ENCODE data around the gene MSI2. TPM values are rescaled to one million over a fixed set of nuclear protein-coding genes. Genes with fewer than 3 reads are reported as not detected.

MSI2 gene
- total RNA-seq, 1 donor from 2014 or later = 31.0 TPM

DNA sequence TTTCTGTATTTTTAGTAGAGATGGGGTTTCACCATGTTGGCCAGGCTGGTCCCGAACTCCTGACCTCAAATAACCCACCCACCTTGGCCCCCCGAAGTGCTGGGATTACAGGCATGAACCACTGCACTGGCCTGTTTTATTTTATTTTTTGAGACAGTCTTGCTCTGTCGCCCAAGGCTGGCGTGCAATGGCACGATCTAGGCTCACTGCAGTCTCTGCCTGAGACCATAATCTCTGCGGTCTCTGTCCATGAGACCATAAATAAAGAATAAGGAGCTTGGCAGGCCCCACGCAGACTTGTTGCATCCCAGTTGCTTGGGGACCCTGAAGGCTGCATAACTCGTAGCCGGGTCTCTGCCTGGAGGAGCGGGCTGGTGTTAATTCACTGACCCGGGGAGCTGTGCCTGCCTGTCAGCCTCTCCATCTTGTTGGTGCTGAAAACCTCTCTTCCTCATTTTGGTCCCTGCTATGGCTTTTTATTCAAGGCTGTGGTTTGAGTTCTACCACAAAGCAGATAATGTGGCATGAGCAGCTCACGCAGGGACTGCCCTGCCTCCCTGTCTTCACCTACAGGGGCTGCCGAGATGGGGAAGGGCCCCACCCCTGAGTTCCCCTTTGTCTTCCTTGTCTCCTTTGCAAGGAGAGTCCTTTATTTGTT is 82.1 kb downstream of the MSI2 start:
- no peak for DNase-seq (ENCODE audit: low spot score in 2 of 2)
- no peak for FAIRE-seq

DNA sequence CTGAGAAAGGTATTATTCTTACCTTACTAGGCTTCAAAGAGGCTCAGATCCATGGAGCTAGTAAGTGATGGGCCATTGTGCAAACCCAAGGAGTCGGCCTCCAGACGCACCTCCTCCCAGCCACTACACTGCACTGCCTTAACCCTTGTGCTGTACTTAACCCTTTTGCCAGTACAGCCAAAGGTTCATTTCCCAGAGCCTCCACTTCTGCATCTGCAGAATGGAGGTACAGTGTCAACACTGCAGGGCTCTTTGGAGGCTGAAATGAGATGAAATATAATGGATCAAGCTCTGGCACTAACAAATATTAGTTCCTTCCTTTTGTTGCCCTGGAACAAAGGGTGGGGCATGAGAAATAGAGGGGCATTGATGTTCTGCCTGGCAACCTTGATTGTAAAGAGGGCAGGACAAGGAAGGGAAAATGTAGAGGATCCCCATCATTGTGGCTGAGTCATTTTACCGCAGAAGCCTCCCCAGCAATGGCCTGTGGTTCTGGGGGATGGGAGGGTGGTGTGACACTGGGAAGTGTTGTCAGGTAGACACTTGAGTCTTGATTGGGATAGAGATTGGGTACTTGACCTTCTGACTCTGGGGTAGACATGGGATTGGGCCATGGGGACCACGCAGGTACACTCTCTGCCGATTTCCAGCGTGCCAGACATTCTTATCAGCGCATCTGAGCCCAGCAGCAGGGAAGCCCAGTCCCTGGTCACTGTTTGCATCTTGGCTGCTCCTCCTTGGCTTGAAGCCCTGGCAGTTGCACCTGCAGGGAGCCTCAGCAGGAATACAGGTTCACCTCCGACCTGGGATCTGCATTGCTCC is 84.0 kb downstream of the MSI2 start:
- no peak for FAIRE-seq
- no peak for DNase-seq (ENCODE audit: low spot score in 2 of 2)

GRCh38 chr17:57341611-57342540 is 85.6 kb downstream of the MSI2 start:
- FAIRE-seq = no peak

DNA sequence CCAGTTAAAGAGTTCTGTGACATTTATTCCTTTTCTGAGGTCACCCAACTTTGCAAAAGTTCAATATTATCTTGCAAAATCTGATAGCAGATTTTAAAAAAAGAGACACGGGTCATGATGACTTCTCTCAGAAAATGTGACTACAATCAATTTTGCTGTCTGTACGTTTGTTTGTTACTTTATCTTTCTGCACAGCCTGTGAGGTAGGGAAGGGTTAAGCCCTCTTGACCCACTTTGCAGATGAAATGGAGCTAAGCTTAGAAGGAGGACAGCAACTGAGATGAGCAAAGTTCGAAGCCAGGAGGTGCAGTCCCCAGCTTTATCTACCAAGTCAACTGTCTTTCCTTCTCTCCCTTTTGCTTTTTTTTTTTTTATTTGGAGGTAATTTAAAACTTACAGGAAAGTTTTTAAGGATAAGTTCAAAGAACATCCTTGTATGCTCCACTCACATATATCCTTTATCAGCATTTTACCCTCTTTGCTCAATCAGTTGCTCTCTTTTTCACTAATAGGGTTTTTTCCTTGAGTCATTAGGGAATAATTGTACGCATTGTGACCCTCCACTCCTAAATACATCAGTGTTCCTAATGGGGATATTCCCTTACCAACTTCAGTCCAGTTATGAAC is 86.8 kb downstream of the MSI2 start:
- DNase-seq (ENCODE audit: low spot score in 2 of 2) = no peak
- FAIRE-seq = no peak

More at GRCh38 chr17:57341611-57342540, 85.6 kb downstream of the MSI2 start:
- no peak for DNase-seq (ENCODE audit: low spot score in 2 of 2)

DNA sequence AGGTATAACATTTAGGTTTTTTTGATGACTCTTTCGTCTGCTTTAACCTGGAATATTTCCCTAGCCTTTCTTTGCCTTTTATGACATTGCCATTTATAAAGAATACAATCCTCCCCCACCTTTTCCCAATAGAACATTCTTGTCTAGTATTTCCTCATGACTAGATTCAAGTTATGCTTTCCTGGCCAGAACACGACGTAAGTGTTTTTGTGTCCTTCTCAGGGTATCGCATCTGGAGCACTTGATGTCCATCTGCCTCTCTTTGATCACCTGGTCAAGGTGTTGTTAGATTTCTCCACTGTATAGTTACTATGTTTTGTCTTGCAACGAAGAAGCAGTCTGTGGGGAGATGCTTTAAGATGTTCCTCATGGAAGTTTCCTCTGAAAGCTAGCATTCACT is 87.4 kb downstream of the MSI2 start:
- FAIRE-seq (no peak), DNase-seq (ENCODE audit: low spot score in 2 of 2) (no peak)

DNA sequence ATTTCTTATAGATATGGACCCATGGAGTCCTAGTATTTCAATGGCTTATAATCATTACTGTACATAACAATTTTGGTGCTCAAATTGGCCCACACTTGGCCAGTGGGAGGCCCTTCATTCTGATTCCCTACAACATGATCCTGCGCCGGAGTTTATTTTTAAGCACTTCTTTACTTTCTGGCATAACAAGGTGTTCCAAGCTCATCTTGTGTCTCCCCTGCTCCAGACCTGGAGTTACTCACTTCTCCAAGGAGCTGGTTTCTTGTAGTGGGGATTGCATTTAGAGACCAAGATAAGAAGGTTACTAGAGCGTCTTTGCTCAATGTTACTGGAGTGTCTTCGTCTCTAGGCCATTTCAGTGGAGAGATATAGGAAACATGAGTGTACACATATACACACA is 87.9 kb downstream of the MSI2 start:
- no peak for DNase-seq (ENCODE audit: low spot score in 2 of 2)
- FAIRE-seq = no peak

GRCh38 chr17:57349541-57350247 is 93.4 kb downstream of the MSI2 start:
- no peak for FAIRE-seq
- no peak for DNase-seq (ENCODE audit: low spot score in 2 of 2)

GRCh38 chr17:57350266-57350665 is 93.9 kb downstream of the MSI2 start:
- FAIRE-seq (no peak), DNase-seq (ENCODE audit: low spot score in 2 of 2) (no peak)

- no peak for FAIRE-seq
- no peak for DNase-seq (ENCODE audit: low spot score in 2 of 2)
Observed at GRCh38 chr17:57352665-57353175, 96.4 kb downstream of the MSI2 start.

DNA sequence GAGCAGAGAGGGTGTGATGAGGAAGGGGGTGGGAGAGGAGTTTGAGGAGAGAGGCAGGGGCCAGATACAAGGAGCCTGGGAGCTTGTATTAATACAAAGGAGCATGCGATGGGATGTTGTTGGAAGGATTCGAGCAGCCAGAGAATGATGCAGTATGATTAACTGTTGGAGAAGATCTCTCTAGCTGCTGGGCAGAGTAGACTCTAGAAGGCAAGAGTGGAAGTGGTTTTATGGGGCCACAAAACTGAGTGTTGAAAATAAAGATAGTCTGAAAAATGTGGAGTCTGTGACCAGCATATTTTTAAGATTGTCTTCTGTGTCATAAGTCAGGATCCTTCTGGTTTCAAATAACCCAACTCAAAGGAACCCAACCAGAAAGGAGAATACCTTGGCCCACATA is 98.3 kb downstream of the MSI2 start:
- DNase-seq (ENCODE audit: low spot score in 2 of 2) = no peak
- no peak for FAIRE-seq

DNA sequence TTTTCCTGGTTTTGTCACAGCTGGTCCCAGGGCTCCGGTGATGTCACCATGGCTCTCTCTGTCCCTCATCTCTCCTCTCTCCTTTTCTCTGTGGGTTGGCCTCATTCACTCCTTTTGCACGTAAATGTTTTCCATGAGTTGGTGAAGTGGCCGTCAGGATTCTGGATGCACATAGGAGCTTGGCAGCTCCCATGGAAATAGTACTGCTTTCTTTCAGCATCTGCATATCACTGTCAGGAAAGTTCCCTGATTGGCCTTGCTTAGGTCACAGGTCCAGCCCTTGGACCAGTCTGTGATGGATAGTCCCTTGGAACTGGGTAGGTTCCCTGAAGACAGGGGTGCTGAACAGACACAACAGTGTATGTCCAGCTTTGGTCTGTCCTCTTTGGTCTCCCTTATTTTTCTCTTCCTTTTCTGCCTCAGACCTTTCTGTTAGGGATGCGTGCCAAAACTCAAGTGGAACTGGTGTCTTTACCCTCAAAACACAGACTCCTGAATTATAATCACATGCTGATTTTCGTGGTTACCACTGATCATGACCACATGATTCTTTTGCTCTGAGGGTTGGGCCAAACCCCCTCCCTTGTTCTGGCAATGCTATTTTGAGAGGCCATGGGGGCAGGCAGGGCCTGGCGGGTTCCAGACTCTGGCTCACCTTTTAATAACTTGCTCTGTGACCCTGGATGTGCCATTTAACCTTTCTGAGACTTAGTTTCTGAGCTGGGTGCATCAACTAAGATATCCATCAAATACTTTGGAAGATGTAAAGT is 99.0 kb downstream of the MSI2 start:
- DNase-seq (ENCODE audit: low spot score in 2 of 2) (no peak), FAIRE-seq (no peak)

DNA sequence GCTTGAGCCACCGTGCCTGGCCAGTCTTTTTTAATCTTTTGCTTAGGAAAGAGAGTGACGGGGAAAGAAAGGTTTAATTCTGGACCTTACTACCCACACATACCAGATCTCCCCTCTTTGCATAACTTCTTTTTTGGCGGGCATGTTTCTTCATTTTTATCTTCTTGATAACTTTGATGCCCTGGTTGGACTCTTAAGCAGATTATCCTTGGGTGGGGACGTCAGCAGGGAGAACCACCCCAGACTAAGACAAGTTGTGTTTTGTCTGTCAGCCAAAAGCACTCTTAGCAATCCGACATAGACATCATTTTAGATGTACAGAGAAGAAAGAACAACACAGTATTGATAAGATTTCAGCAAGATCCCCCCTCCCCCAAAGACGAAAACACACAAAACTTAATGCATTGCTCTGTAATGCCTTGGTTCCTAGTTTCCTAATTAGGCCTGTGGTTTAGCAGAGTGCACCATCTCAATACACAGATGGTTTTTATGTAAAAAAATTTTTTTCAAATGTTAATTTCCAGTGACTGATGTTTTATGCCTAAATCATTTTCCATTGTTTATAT is 99.9 kb downstream of the MSI2 start:
- DNase-seq (ENCODE audit: low spot score in 2 of 2) = no peak
- no peak for FAIRE-seq

DNA sequence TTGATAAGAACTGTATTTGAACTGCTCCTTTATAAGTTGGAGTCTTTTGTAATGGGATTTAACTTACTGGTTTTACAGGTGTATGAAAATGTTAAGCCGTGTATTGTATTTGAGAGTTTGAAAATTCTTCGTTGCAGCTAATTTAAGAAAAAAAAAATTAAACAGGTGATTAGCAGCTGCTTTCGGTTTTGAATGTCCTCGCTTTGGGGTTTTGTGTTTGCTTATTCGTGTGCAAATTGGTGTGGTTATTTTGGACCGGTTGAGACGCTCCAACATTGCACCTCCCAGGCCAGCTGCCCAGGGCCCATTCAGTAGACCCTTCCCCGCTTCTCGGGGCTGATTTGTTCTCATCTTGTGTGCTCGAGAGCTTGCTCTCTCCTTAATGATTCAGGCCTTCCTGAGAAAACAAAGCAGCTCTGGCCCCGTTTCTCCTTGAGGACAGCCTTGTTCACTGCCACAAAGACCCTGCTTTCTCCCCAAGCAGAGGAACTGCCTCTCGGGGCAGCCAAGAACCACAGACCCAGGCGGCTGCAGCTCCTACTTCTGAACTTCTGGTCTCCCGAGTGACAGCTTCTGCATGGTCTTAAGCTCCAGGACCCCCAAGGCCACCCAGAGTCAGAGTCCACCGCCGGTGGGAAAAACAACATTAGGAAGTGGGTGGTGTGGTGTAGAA is 100.5 kb downstream of the MSI2 start:
- DNase-seq (ENCODE audit: low spot score in 2 of 2) (no peak), FAIRE-seq (no peak)

DNA sequence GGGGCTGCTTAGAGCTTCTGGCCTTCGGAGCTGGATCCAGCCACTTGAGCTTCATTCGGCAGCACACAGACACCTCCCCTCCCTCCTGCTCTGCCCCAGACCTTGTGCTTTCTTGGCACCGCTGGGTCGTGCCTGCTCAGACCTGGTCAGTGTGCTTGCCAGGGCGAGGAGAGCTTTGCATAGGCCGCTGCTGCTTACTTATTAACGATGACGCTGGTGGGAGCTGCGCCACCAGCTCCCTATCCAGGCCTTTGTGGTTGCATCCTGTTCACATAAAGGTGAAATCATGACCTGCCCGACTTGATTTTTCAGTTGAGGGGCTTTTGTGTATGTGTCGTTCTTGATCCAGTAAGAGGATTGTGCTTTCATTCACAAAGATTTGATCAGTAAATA is 101.1 kb downstream of the MSI2 start:
- no peak for FAIRE-seq

GRCh38 chr17:57357830-57358430 is 101.6 kb downstream of the MSI2 start:
- FAIRE-seq = no peak
- no peak for DNase-seq (ENCODE audit: low spot score in 2 of 2)

More for the DNA sequence above, 101.1 kb downstream of the MSI2 start:
- no peak for DNase-seq (ENCODE audit: low spot score in 2 of 2)

DNA sequence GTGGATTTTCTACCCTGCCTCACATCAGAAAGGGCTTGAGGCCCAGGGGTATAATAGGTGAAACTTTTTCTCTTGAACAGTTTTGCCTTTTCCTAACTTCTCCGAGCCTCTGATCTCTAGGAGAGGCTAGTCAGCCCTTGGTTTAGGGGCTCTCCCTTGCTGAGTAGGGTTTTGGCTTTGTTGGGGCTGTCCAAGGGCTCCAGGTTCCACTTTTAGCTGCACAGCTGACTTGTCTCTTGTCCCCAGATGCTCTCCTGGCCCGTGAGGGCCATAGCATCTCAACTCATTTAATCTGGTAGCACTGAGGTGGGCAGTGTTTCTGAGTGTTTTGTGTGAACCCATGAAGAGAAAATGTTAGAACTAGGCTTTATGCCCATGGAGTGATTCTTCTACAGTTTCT is 103.9 kb downstream of the MSI2 start:
- FAIRE-seq = no peak
- DNase-seq (ENCODE audit: low spot score in 2 of 2) = no peak

DNA sequence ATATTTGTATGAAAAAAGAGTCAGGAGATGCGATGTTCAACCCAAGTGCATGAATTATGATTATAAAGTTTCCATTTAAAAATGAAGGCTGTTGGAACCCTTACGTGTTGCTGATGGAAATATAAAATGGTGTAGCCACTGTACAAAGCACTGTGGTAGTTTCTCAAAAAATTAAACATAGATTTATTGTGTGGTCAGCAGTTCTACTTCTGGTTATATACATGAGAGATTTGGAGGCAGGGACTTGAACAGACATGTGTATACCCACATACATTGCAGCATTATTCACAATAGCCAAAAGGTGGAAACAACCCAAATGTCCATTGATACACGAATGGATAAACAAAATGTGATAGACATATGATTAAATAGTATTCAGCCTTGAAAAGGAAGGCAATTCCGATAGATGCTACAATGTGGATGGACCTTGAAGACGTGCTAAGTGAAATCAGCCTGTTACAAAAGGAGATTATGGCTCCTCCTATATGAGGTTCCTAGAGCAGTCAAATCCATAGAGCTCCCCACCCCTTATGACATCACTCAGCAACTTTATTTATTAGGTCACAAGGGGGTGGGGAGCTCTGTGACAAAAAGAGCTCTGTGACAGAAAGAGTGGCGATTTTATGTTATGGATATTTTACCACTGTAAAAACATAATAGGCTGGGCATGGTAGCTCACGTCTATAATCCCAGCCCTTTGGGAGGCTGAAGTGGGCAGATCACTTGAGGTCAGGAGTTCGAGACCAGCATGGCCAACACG is 106.7 kb downstream of the MSI2 start:
- no peak for DNase-seq (ENCODE audit: low spot score in 2 of 2)
- no peak for FAIRE-seq

Data from frontal cortex (tissue), 4 donors.